ENCODE results near the gene PRKCZ. TPM values are rescaled to one million over a fixed set of nuclear protein-coding genes. Genes with fewer than 3 reads are reported as not detected.

The PRKCZ gene
- polyA plus RNA-seq, 1 of the 3 experiments (the other 2 are of a cell fraction): 24.2 TPM

GRCh38 chr1:2029561-2029960 lies 20.6 kb upstream of the PRKCZ start:
- no peaks in the 10 kb centered on the region for H3K79me2 ChIP-seq (ENCODE audit: insufficient read depth)
- no peak for TF ChIP-seq MXI1 (IDR thresholded peaks at IDR 0.05; ENCODE audit: low read depth, low read length)
- H3K27me3 ChIP-seq (ENCODE audit: insufficient read depth): no peaks in the 10 kb centered on the region
- H3F3A ChIP-seq (replicated peaks; ENCODE audit: insufficient read depth): no peaks in the 10 kb centered on the region
- no peak overlapping the region for H3K9ac ChIP-seq
- POLR2A ChIA-PET: no interaction called here
- H3K4me1 ChIP-seq (ENCODE audit: control insufficient read depth in 1 of 2, insufficient read depth in 2 of 2, low read depth in 1 of 2, low read length in 1 of 2): peaks cover 0 to 21% of the 10 kb centered on the region in 2 experiments; a peak in 1 of 4 replicates
- H4K20me1 ChIP-seq (ENCODE audit: insufficient read depth): no peaks in the 10 kb centered on the region
- no peak for DNase-seq
- 95% methylated on average over 3 of the region's 15 CpGs for WGBS (ENCODE audit: low lambda C conversion rate)
- no peak overlapping the region for H3K4me2 ChIP-seq
- no peaks in the 10 kb centered on the region for H3K9me2 ChIP-seq
- CTCF ChIA-PET: interaction anchor here (4.2 to 10.7 kb wide), 2 partner anchors 17 to 69 kb away, joined by 27 to 138 read pairs; no protein-coding TSS in a partner anchor
- no peak overlapping the region for H3K4me3 ChIP-seq (ENCODE audit: low read depth in 2 of 2, low read length in 1 of 2)
- H3K36me3 ChIP-seq (replicated peaks in 1 of 2; ENCODE audit: control insufficient read depth in 1 of 2, insufficient read depth in 2 of 2, low read length in 1 of 2): no peaks in the 10 kb centered on the region
- H3K27ac ChIP-seq (ENCODE audit: low read depth in 2 of 2, low read length in 1 of 2): no peak overlapping the region
- H2AFZ ChIP-seq (ENCODE audit: low read depth): no peak overlapping the region
- no peaks in the 10 kb centered on the region for H3K9me3 ChIP-seq

GRCh38 chr1:2030076-2030871 lies 19.9 kb upstream of the PRKCZ start:
- WGBS (ENCODE audit: low lambda C conversion rate): 81% methylated on average over 34 of the region's 42 CpGs
- CTCF ChIA-PET: interaction anchor here (1.2 to 10.7 kb wide), 4 partner anchors 11 to 86 kb away, joined by 3 to 138 read pairs (median 16); partner anchors contain the start of gene GABRD
- no peaks in the 10 kb centered on the region for H4K20me1 ChIP-seq (ENCODE audit: insufficient read depth)

More at GRCh38 chr1:2030076-2030871, 19.9 kb upstream of the PRKCZ start:
- Histone ChIP-seq H3F3A (replicated peaks; ENCODE audit: insufficient read depth) (no peaks in the 10 kb centered on the region), H3K9ac (no peak overlapping the region), H3K4me1 (ENCODE audit: control insufficient read depth in 1 of 2, insufficient read depth in 2 of 2, low read depth in 1 of 2, low read length in 1 of 2) (peaks cover 0 to 21% of the 10 kb centered on the region in 2 experiments; a peak in 1 of 4 replicates), H3K36me3 (replicated peaks in 1 of 2; ENCODE audit: control insufficient read depth in 1 of 2, insufficient read depth in 2 of 2, low read length in 1 of 2) (no peaks in the 10 kb centered on the region), H3K27ac (ENCODE audit: low read depth in 2 of 2, low read length in 1 of 2) (no peak overlapping the region), H3K9me2 (no peaks in the 10 kb centered on the region), H3K4me3 (ENCODE audit: low read depth in 2 of 2, low read length in 1 of 2) (no peak overlapping the region), H3K79me2 (ENCODE audit: insufficient read depth) (no peaks in the 10 kb centered on the region), H3K9me3 (no peaks in the 10 kb centered on the region), H2AFZ (ENCODE audit: low read depth) (no peak overlapping the region), H3K27me3 (ENCODE audit: insufficient read depth) (no peaks in the 10 kb centered on the region), H3K4me2 (no peak overlapping the region)
- TF ChIP-seq PBX3 (IDR thresholded peaks at IDR 0.05): no peak
- no peak for TF ChIP-seq POLR2AphosphoS5 (IDR thresholded peaks at IDR 0.05; ENCODE audit: low read depth, low read length)
- no peak for TF ChIP-seq MEF2A (IDR thresholded peaks at IDR 0.05; ENCODE audit: borderline replicate concordance, low read depth)
- no peak for TF ChIP-seq CTCF (IDR thresholded peaks at IDR 0.05)
- no peak for TF ChIP-seq YY1 (IDR thresholded peaks at IDR 0.05; ENCODE audit: low read depth)
- TF ChIP-seq NFIC (IDR thresholded peaks at IDR 0.05; ENCODE audit: borderline replicate concordance): no peak
- POLR2A ChIA-PET: no interaction called here
- DNase-seq: no peak

All from SK-N-SH (cell line).